ENCODE measurements around the gene BCAS3.

BCAS3 gene

GRCh38 chr17:61219460-61219859 is 541.8 kb downstream of the BCAS3 start:
- DNase-seq (ENCODE audit: low read depth), result peak; percentile 70
- no peak for TF ChIP-seq CTCF (IDR thresholded peaks at IDR 0.05; ENCODE audit: low read length, missing control alignments)

GRCh38 chr17:61221181-61221580 is 543.5 kb downstream of the BCAS3 start:
- no peak overlapping the region for H3K4me3 ChIP-seq (replicated peaks; ENCODE audit: low read depth, low read length)
- no peak for TF ChIP-seq CTCF (IDR thresholded peaks at IDR 0.05; ENCODE audit: low read length, missing control alignments)
- DNase-seq (ENCODE audit: low read depth), result no peak

More at GRCh38 chr17:61219460-61219859, 541.8 kb downstream of the BCAS3 start:
- no peak overlapping the region for H3K4me3 ChIP-seq (replicated peaks; ENCODE audit: low read depth, low read length)

GRCh38 chr17:61221597-61222471 is 544.2 kb downstream of the BCAS3 start:
- no peak for DNase-seq (ENCODE audit: low read depth)
- no peak overlapping the region for H3K4me3 ChIP-seq (replicated peaks; ENCODE audit: low read depth, low read length)
- TF ChIP-seq CTCF (IDR thresholded peaks at IDR 0.05; ENCODE audit: low read length, missing control alignments), result no peak

GRCh38 chr17:61223725-61224124 is 546.1 kb downstream of the BCAS3 start:
- DNase-seq (ENCODE audit: low read depth), result no peak
- no peak for TF ChIP-seq CTCF (IDR thresholded peaks at IDR 0.05; ENCODE audit: low read length, missing control alignments)
- H3K4me3 ChIP-seq (replicated peaks; ENCODE audit: low read depth, low read length), result no peak overlapping the region

- H3K4me3 ChIP-seq (replicated peaks; ENCODE audit: low read depth, low read length), result no peak overlapping the region
- TF ChIP-seq CTCF (IDR thresholded peaks at IDR 0.05; ENCODE audit: low read length, missing control alignments), result no peak
- DNase-seq (ENCODE audit: low read depth), result no peak
Observed at GRCh38 chr17:61225178-61225882, 547.7 kb downstream of the BCAS3 start.

- no peak overlapping the region for H3K4me3 ChIP-seq (replicated peaks; ENCODE audit: low read depth, low read length)
- no peak for DNase-seq (ENCODE audit: low read depth)
- TF ChIP-seq CTCF (IDR thresholded peaks at IDR 0.05; ENCODE audit: low read length, missing control alignments), result no peak
Observed at GRCh38 chr17:61227866-61228265, 550.2 kb downstream of the BCAS3 start.
